ENCODE results near the gene UBE2O. TPM values are rescaled to one million over a fixed set of nuclear protein-coding genes. Genes with fewer than 3 reads are reported as not detected.

Gene UBE2O
- total RNA-seq, 1 donor from 2014 or later, result 17.2 TPM

Other genes with a start within 250 kb of the UBE2O start
- gene RNF157, start 212.7 kb downstream of the UBE2O start, total RNA-seq, result 0.32 TPM
- 86.9 TPM for gene UBALD2, start 187.8 kb downstream of the UBE2O start, total RNA-seq
- gene QRICH2, start 144.9 kb downstream of the UBE2O start, total RNA-seq, result 1.6 TPM
- gene PRPSAP1, start 99.2 kb downstream of the UBE2O start, total RNA-seq, result 42.0 TPM
- gene SPHK1, start 68.5 kb downstream of the UBE2O start, total RNA-seq, result 13.1 TPM
- not detected for gene AANAT, start 14.5 kb upstream of the UBE2O start, total RNA-seq
- gene RHBDF2, start 48.3 kb upstream of the UBE2O start, total RNA-seq, result 36.8 TPM
- gene CYGB, start 84.6 kb upstream of the UBE2O start, total RNA-seq, result 2.6 TPM
- 0.64 TPM for gene PRCD, start 86.9 kb upstream of the UBE2O start, total RNA-seq
- 24.0 TPM for gene ST6GALNAC2, start 132.7 kb upstream of the UBE2O start, total RNA-seq
- 16.9 TPM for gene ST6GALNAC1, start 190.6 kb upstream of the UBE2O start, total RNA-seq

Measured in esophagus mucosa (tissue), 1 donor.